Measurements from ENCODE around the gene MVB12B.
"Not testable (repeated sequence)": the region's sequence is repeated elsewhere in the genome, so short reads cannot be mapped to it uniquely, and the experiment has no call there.

MVB12B gene, protein sequence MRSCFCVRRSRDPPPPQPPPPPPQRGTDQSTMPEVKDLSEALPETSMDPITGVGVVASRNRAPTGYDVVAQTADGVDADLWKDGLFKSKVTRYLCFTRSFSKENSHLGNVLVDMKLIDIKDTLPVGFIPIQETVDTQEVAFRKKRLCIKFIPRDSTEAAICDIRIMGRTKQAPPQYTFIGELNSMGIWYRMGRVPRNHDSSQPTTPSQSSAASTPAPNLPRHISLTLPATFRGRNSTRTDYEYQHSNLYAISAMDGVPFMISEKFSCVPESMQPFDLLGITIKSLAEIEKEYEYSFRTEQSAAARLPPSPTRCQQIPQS

GRCh38 chr9:126326228-126327005 is at the start of gene MVB12B:
Gene MVB12B (plus strand): TSS chr9:126326829. CDS start chr9:126326930, 101 bp downstream.
- no peak for DNase-seq

DNA sequence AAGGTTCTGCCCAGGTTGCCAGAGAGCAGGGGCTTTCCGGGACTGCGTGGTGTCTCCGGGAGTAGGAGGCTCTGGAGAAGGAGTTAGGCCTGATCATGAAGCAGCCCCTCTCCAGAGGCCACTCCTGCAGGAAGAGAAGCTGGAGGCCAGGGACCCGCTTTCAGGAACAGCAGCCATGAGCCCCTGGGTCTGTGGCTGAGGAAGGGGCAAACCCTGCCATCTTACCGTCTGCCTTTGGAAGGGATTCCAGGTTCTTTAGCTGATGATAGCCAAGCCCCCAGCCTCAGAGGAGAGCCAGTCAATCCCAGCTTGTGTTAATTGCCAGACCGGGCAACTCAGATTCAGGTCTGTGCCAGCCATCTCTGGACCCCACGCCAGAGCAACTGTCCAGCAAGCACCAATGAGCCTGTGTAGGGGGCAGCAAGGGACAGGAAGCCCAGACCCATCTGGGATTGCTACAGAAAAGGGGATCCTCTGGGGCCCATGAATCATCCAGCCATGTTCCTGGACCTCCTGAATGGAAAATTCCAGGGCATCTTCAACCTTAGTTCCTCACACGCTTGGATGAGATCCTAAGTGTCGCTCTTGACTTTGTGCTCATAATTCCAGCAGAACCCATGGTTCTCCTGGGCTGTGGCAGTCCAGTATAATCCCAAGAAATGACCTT is 42.7 kb upstream of the MVB12B start:
- no peak for DNase-seq

DNA sequence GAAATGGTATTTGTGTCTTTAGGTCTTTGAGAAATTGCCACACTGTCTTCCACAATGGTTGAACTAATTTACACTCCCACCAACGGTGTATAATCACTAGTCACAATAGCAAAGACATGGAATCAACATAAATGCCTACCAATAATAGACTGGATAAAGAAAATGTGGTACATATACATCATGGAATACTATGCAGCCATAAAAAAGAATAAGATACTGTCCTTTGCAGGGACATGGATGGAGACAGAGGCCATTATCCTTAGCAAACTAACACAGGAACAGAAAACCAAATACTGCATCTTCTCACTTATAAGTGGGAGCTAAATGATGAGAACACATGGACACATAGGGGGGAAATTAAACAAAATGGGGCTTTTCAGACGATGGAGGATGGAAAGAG is 41.0 kb upstream of the MVB12B start:
- not testable (repeated sequence) for DNase-seq

DNA sequence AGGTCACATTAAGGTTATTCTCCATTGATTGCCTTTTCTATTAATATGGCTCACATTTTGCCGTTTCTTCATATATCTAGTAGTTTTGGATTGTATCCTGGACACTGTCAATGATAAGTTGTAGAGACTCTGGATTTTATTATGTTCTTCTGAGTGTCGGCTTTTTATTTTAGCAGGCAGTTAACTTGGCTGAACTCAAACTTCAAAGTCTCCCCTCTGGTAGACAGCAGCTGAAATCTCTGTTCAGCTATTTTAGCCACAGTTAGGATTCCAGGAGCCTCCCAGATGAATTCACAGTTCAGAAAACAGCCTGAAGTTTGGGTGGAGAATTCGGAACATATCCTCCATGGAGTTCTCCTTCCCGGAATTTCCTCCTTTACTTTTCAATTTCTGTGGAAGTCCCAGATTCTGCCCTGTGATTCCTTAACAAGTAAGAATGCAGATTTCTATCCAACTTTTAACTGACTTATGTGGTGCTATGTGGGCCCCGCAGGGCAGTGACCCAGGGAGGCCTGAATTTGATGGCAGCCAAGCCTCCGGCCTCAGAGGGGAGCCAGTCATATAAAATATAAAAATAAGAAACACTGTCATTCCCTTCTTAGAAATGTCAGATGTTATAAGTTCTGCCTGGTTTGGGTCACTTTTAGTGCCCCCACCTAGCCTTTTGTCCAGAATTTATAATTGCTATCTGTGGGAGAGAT is 39.3 kb upstream of the MVB12B start:
- no peak for DNase-seq

DNA sequence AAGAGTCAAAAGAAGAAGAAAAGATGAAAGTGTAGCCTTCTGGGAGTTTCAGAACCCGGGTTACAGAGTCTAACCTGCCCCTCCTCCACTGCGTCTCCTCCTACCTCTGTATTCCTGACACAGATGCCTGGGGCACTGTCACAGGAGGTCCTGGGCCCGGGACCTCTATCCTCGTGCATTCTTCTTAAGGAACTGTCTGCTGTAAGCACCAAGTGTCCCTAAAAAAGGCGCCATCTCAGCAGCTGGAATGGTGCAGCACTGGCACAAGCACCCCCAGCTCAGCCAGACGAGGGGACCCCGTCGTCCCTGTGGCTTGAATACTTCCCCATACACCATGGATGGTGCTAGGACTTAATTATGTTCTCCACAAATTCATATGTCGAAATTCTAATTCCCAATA is 35.8 kb upstream of the MVB12B start:
- no peak for DNase-seq

- no peak for DNase-seq
These were observed 34.7 kb upstream of the MVB12B start for GRCh38 chr9:126291925-126292324.

DNA sequence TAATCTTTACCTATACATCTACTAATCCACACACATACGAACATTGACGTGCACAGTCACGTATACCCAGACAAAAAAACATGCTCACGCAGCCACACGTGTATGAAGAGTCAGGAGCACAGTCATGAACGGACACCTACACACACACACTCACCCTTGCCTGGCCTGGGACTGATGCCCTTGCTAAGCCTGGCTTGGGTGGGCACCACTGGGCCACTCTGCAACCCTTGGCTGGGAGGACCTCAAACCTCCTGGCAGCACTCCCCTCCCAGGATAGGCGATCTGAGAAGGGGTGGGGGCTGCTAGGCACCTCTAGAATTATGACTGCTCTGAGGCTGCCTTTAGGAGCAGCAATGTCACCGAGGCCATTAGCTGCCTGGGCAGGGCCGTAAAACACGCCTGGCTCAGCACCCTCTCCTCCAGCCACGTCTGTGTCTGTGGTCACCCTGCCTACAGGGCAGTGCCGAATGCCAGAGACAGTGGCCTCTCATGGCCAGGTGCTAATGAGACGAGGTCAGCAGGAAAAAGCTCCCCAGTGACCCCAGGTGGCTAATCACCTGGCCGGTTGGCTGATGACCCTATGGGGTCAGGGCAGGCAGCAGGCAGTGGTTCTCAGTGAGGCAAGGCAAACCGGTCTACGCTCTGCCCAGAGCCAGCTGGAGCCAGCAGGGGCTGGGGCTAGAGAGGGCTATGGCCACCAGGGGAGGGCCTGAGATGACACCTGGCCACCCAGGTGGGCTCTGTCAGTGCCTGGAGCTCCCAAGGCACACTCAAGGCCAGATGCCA is 33.7 kb upstream of the MVB12B start:
- DNase-seq: no peak

GRCh38 chr9:126293522-126293889 is 33.1 kb upstream of the MVB12B start:
- no peak for DNase-seq

- DNase-seq: no peak
These were observed 32.1 kb upstream of the MVB12B start for GRCh38 chr9:126294331-126295081.

- no peak for DNase-seq
These were observed 31.5 kb upstream of the MVB12B start for GRCh38 chr9:126295082-126295477.

GRCh38 chr9:126295516-126295915 is 31.1 kb upstream of the MVB12B start:
- DNase-seq: no peak

DNA sequence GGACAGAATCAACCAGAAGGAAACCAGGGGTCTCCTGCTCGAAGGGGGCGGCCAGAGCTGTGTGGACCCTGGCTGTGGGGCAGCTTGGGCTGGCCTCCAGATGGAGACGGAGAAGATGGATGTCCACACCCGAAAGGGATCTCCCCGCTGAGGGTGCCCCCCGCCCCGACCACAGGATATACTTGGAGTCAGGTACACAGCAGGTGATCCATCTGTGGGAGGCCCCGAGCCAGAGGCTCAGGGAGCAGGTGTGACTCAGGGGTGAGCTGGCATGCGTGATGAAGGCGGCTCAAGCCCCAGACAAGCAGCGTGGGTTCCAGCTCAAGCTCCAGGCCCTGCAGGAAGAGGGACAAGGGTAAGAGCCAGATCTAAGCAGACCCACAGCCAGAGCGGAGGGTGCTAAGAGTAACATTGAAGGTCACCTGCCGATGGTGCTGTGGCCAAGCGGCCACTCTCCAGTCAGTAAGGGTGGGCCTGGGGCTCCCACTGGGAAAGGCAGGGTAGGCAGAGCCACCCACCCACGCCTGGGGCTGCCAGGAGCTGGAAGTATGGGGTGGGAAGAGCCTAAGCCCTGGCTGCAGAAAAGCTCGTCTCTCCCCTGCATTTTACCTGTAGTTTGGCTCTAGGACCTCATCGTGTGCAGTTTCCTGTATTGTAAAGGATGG is 30.6 kb upstream of the MVB12B start:
- no peak for DNase-seq

- no peak for DNase-seq
These were observed 29.9 kb upstream of the MVB12B start for GRCh38 chr9:126296687-126297086.

GRCh38 chr9:126297661-126298060 is 29.0 kb upstream of the MVB12B start:
- DNase-seq: no peak

DNA sequence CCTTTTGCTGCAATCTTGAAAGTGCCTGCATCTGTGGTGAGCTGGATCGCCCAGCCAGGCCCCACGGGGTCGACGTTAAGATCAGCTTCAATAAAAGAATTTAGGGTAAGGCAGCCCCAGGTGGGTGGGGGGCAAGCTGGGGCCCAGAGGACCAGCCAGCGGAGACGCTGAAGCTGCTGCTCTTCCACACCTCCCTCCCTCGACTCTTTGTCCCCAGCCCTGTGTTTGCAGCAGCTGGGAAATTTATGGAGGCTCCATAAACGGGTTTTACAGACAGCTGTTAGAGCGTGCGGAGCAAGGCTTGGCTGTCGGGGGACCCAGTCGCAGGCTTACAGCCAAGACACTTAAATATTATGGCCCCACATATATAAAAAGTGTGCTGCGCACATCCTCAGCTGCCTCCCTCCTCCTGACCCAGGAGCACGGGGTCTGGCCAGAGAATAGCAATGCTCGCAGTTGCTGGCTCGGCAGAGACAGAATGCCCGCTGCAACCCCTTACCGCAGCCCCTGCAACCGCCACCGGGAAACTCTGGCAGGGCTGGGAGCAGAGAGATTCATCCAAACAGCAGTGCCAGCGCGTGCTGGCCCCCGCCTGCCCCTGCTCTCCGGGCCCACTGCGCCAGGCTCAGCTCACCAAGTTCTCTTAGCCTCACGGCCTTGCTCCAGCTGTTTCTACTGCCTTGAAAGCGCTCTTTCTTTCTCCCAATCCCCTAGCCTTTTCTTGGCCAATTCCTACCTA is 28.4 kb upstream of the MVB12B start:
- no peak for DNase-seq

- no peak for DNase-seq
These were observed 26.8 kb upstream of the MVB12B start for GRCh38 chr9:126299706-126300276.

- DNase-seq: no peak
These were observed 25.4 kb upstream of the MVB12B start for GRCh38 chr9:126301196-126301595.

DNA sequence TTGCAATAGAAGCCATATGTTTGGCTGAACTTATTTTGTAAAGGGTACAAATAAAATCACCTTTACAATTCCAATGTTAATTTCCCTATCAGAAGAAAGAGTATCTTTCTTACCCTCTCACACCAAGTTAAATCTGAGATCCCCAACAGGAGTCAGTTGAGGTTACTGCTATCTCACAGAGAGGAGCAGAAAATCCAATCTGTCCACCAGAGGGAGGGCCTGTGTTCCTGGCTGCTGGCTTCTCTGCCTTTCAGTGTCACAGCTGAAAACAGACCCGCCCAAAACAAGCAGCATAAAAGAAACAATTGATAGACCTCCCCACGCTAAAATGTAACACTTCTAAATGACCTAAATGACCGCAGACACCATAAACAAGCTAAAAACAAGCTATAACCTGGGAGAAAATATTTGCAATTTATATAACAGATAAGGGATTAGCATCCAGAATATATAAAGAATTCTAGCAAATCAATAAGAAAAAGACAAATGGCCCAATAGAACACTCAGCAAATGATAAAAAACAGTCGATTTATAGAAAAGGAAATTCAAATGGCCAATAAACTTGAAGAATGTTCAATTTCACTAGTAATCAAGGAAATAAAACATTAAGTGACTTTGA is 24.5 kb upstream of the MVB12B start:
- DNase-seq: no peak

DNA sequence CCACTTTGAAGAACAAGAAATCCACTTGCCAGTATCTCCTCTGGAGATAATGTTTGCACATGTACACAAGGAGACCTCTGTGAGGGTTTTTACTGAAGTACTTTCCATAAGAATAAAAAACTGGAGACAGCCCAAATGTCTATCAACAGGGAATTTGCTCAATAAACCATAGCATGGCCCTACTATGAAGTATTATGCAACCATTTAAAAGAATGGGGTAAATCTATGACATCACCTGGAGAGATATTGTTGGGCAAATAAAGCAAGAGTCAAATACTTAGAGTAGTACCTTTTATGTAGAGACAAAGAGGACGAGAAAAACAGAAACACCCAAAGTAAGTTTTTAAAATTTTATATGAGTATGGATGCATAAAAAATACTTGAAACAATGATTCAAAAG is 23.9 kb upstream of the MVB12B start:
- no peak for DNase-seq

DNA sequence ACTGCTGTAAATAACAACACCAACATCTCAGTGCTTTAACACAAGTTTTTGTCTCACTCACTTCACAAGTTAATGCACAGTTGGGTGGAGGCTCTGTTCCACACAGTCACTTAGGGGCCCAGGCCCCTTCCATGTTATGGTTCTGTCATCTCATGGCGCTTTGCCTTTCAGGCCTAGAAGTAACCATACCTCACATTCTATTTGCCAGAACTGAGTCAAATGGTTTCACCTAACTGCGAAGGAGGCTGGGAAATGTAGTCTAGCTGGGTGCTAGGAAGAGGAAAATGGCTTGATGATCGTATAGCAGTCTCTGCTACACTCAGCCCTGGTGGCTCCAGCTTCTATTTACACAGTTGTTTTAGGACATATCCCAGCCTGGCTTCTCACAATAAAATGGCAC is 23.1 kb upstream of the MVB12B start:
- DNase-seq: no peak
